GM18507 (cell line): Measurements from ENCODE around the gene KIF21B.
"Not testable (repeated sequence)": the region's sequence is repeated elsewhere in the genome, so short reads cannot be mapped to it uniquely, and the experiment has no call there.

Source experiments
- DNase-seq: peaks from one replicate; pipeline ENCODE4 v3.0.0; 2011; ENCODE audit warnings: low read depth; ENCODE audit not compliant: insufficient read length; ENCODE audit errors: extremely low spot score
- FAIRE-seq: peaks from 2 replicates; lab custom pipeline; 2011; peaks lifted over from hg19 to GRCh38; lab: Jason Lieb, UNC

Gene KIF21B

DNA sequence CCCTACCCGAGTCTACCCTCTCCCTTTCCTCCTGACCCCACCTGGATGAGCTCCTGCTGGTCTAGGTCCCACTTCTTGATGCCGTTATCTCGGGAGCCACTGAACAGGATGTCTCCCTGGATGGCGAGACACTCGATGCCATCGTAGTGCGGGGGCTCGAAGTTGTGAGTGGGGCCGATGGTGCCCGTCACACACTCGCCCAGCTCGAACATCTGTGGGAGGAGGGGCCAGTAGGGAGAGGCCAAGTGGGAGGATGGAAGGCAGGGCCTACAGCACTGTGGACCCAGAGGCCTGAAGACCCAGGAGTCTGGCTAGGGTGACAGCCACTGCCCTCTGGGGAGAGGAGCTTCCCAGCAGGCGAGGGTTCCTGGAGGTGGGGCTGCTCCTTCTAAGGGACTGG, 48.1 kb downstream of the KIF21B start:
- DNase-seq (no peak), FAIRE-seq (no peak)

DNA sequence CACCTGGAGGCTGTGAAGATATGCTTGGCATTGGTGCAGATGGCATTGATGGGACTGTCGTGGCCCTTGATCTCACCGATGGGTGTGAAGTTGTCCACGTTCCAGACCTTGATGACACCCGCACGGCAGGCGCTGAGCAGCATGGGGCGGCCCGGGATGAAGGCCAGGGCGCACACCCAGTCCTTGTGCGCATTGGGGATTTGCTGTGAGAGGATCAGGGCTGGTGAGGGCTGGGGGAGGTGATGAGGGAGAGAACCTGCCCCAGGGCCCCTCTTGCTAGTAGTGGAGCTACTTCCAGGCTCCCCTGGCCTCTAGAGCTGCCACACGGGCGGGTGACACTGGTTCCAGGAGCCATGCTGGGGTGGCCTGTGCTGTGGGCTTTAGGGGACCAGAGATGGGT, 48.8 kb downstream of the KIF21B start:
- FAIRE-seq, result no peak
- DNase-seq, result no peak

GRCh38 chr1:200973937-200974657, 49.4 kb downstream of the KIF21B start:
- no peak for DNase-seq
- no peak for FAIRE-seq

GRCh38 chr1:200972985-200973742, 50.4 kb downstream of the KIF21B start:
- FAIRE-seq (no peak), DNase-seq (no peak)

GRCh38 chr1:200971955-200972711, 51.4 kb downstream of the KIF21B start:
- DNase-seq, result peak; percentile 55
- peak; percentile 83 for FAIRE-seq

DNA sequence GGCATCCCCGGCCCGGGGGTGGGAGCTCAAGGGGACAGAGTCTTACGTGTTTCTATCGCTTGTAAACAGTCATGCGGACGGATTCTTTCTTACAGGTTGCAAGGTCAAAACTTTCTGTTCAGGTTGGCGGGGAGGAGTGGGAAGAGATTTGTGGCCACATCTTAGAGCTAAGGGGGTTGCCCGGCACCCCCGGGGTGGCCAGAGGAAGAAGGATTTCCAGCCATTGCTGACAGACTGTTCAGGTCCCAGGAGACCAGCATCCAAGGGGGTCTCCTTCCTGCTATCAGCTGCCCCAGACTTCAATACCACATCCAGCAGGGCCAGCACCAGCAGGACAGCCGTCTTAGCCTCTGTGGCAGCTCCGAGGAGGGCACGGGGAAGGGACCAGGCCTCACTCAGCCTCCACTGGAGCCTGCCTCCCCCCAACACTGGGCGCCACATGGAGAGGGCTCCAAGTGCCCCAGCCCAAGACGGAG, 52.0 kb downstream of the KIF21B start:
- DNase-seq, result no peak
- peak; percentile 66 for FAIRE-seq

DNA sequence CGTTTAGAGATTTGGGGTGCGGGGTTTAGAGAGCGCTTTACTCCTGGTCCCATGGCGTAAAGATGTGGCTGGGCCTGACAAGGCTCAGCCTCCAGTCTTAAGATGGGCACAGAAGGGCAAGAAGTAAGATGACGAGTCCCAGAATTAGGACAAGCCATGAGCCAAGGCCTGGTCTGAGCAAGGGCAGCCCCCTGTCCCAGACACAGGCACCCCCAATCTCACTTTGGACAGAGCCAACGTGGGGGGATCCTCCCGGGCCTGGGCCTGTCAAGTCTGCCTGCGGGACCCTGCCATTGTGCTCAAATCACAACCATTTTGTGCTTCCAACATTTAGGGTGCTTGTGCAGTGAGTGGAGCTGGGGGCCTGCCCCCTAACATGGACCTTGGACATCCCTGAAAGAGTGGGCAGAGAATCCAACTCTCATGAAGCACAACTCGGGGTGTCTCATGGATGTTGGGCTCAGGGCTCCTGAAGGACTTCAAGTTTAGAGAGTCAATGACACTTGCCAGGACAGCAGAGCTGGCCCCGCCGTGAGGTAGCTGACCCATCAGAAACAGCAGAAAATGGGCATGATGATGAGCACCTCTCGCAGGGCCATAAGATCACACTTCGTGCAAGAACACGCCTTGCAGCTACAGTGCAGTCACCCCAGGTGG, 52.6 kb downstream of the KIF21B start:
- FAIRE-seq, result no peak

DNA sequence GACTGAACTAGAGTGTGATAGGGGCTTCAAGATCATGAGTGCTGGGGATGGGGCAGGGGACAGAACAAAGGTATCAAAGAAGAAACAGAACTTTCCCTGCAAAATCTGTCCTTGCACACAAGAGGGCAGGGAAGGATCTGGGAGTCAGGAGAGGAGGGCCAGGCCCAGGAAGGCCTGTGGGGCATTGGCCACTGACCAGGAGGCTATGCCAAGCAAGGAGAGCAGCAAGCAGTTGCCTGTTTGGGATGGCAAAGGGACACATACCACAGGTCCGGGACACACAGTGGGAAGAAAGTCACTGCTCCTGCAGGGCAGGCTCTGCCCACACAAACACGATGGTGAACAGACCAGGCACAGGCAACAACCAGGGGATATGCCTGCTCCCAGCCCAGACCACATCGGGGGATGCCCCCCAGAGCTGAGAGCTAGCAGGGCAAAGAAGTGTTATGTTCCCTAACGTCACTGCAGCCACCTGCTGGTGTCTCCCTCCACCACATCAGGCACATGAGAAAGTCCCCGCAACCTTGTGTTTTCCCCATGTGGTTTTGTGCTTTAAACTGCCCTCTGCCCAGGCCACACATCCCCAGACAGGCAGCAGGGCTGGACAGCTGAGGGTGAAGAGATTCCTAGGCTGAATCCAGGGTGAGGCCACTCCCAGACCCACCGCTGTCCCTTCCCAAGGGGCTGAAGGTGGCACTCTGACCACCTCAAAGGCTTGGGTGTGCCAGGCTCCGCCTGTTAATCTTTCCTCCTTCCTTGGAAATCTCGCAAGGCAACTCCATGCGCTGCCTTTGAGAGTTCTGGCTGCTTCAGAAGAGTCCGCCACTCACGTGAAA, 53.6 kb downstream of the KIF21B start:
- FAIRE-seq (peak; percentile 97), DNase-seq (peak; percentile 67)

More for the DNA sequence above, 52.6 kb downstream of the KIF21B start:
- DNase-seq, result no peak

GRCh38 chr1:200968469-200969410, 54.8 kb downstream of the KIF21B start:
- DNase-seq (no peak), FAIRE-seq (no peak)

- DNase-seq, result no peak
- FAIRE-seq, result no peak
Measured at GRCh38 chr1:200967693-200968468, 55.6 kb downstream of the KIF21B start.

DNA sequence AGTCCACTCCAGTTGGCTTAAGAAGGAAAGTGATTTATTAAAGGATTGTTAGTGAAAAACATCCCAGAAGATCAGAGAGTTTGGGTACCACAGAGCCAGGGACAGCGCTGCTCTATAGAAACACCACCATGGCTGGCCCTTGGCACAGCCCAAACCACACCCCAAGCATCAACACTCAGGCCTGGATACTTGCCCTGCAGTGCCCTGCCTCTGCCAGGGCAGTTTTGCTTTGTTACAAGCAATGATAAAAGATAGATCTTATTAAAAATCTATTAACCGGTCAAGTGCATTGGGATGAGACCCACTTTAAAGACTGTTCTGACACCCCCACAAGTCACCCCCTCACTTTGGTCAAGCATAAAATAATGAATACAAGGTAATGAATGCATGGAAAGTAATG, 56.6 kb downstream of the KIF21B start:
- no peak for FAIRE-seq
- DNase-seq, result no peak

GRCh38 chr1:200965111-200965805, 58.3 kb downstream of the KIF21B start:
- FAIRE-seq, result no peak

GRCh38 chr1:200963888-200964287, 59.6 kb downstream of the KIF21B start:
- FAIRE-seq, DNase-seq: not testable (repeated sequence)

More at GRCh38 chr1:200965111-200965805, 58.3 kb downstream of the KIF21B start:
- no peak for DNase-seq

DNA sequence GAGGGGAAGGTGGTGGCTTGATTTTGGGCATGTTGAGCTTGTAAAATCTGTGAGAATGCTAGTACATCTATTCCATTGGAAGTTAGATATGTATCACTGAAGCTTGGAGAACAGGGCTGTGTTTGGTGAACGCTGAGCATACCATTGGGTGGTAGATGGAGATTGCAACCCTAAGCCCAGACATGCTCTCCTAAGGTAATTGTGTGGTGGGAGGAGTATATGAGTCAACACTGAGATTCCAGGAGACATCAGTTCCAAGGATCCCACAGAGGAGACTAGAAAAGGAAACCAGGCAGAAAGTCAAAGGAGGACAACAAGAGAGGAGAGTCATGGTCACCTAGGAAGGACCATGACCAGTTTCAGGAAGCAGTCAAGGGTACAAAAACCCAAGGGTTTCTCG, 60.4 kb downstream of the KIF21B start:
- DNase-seq (no peak), FAIRE-seq (no peak)

DNA sequence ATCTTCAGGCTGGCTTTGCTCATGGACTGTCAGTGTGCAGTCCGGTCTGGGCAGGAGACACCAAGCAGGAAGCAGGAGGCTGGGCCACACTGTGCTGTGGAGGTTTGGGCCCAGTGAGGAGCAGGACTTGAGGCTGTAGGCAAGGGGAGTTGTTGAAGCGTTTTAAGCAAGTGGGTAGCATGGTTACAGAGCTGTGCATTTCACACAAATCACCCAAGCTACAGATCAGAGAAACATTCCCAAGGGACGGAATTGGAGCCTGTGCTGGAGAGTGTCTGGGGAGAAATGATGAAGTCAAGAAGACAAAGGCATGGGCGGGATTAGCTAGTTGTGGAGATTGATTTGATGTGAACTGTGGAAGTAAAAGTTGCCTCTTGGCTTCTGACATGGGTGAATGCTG, 60.9 kb downstream of the KIF21B start:
- FAIRE-seq, result no peak

DNA sequence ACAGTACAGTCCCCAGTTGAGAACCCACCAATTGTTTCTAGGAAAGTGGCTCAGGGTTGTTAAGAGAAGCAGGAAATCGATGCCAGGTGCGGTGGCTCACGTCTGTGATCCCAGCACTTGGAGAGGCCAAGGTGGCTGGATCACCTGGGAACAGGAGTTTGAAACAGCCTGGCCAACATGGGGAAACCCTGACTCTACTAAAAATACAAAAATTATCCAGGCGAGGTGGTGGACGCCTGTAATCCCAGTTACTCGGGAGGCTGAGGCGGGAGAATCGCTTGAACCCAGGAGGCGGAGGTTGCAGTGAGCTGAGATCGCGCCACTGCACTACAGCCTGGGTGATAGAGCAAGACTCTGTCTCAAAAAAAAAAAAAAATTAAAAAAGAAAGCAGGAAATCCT, 61.4 kb downstream of the KIF21B start:
- FAIRE-seq, DNase-seq: not testable (repeated sequence)

More for the DNA sequence above, 60.9 kb downstream of the KIF21B start:
- no peak for DNase-seq
